GM12875 (cell line): ENCODE data around the gene POC1A.

Source experiments
- H3K4me3 ChIP-seq: one replicate; pipeline ENCODE4 v1.5.1; 2011; ENCODE audit warnings: low read depth, low read length, control low read depth
- TF ChIP-seq, protein P1 (sequence below): IDR thresholded peaks from 2 replicates; pipeline ENCODE4 v1.5.1; 2011; ENCODE audit warnings: low read depth, mild to moderate bottlenecking, control low read depth, inconsistent platforms, low read length, moderate library complexity, borderline replicate concordance; ENCODE audit not compliant: insufficient read depth

The POC1A gene

GRCh38 chr3:52150860-52151259 lies 3.4 kb downstream of the POC1A start:
- H3K4me3 ChIP-seq: no peak overlapping the region
- TF ChIP-seq, protein P1, sequence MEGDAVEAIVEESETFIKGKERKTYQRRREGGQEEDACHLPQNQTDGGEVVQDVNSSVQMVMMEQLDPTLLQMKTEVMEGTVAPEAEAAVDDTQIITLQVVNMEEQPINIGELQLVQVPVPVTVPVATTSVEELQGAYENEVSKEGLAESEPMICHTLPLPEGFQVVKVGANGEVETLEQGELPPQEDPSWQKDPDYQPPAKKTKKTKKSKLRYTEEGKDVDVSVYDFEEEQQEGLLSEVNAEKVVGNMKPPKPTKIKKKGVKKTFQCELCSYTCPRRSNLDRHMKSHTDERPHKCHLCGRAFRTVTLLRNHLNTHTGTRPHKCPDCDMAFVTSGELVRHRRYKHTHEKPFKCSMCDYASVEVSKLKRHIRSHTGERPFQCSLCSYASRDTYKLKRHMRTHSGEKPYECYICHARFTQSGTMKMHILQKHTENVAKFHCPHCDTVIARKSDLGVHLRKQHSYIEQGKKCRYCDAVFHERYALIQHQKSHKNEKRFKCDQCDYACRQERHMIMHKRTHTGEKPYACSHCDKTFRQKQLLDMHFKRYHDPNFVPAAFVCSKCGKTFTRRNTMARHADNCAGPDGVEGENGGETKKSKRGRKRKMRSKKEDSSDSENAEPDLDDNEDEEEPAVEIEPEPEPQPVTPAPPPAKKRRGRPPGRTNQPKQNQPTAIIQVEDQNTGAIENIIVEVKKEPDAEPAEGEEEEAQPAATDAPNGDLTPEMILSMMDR: no peak

GRCh38 chr3:52150357-52150756 lies 3.9 kb downstream of the POC1A start:
- no peak overlapping the region for H3K4me3 ChIP-seq
- TF ChIP-seq, protein P1: no peak

DNA sequence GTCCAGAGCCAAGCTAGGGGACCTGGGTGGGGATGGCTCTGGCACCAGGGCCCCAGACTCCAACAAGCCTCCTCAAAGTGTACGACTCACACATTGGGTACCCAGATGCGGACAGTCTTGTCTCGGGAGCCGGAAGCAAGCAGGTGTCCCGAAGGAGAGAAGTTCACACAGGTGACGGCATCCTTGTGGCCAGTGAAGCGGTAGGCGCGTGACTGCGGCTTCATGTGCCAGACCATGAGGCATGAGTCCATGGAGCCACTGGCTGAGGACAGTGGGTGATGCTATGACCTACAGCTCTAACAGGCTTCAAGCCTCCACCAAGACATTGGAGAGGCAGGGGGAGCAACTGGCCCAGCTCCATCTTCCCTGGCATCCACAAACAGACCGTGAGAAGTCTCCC lies 4.5 kb downstream of the POC1A start:
- no peak overlapping the region for H3K4me3 ChIP-seq
- TF ChIP-seq, protein P1: no peak

DNA sequence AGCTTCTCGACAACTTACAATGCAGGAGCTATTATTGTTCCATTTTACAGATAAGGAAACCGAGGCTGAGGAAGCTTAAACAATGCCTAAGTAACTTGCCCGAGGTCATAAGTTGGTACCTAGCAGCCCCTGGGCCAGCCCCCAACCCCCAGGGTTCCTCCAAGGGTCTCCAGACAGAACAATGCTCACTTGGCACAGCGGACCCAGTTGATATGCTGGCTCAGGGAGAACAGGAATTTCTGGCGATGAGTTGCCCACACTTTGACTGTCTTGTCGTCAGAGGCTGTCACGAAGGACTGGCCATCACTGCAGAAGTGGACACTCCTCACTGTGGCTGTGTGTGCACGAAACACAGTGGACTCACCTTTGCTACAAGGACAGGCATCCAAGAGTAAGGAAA lies 5.2 kb downstream of the POC1A start:
- H3K4me3 ChIP-seq: no peak overlapping the region
- TF ChIP-seq, protein P1: no peak

- TF ChIP-seq, protein P1: no peak
- no peak overlapping the region for H3K4me3 ChIP-seq
Measured at GRCh38 chr3:52147804-52148203, 6.4 kb downstream of the POC1A start.

DNA sequence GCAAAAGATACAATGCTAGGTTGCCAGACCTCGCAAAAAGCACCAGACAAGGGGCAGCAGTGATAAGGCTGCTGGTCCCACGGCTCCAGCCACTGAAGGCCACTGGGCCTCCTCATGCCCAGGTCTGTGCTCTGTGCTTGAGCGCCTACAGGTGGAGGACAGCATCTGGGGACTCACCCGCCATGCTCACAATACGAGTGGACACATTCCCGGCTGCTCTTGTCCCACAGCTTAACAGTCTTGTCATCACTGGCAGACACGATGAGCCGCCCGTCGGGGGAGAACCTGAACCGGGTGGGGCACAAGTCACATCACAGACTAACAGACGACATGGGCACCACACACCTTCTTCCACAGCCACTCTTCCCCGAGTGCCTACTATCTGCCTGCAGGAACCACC lies 7.4 kb downstream of the POC1A start:
- TF ChIP-seq, protein P1: no peak
- H3K4me3 ChIP-seq: no peak overlapping the region

DNA sequence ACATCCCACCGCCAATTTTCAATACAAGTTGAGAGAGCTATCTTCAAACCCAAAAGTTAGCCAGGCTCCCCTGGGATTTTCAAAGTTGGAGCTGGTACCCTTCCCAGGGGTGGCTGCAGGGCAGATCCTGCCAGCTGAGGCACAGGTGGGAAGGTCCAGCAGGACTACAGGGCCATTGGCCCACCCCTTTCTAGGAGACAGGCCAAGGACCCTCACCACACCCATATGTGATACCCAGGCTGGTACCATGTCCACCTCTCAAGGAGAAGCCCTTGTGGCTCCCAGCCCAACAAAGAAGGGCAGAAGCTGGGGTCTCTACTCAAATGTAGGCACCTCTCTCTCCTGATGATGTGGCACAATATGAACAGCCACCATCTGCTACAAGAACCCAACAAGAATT lies 8.0 kb downstream of the POC1A start:
- no peak overlapping the region for H3K4me3 ChIP-seq
- TF ChIP-seq, protein P1: no peak
